Spleen (tissue), 11 donors: ENCODE results near the gene GNG4. TPM values are rescaled to one million over a fixed set of nuclear protein-coding genes. Genes with fewer than 3 reads are reported as not detected.
"Not testable (repeated sequence)": the region's sequence is repeated elsewhere in the genome, so short reads cannot be mapped to it uniquely, and the experiment has no call there.

Experiments
- DNase-seq: peaks from one replicate; pipeline ENCODE4 v3.0.0-alpha.2; 2020
- H3K27ac ChIP-seq, 8 donors: fragments of 200-600 bp; sonication (generic) in 7 of 8; 1 replicate in 4 of 8; 2 replicates in 4 of 8; pipeline versions ENCODE4 v1.5.0 to v1.8.0; 2016 to 2021; ENCODE audit warnings: inconsistent platforms in 4 of 8, mild to moderate bottlenecking in 4 of 8, moderate library complexity in 1 of 8
- H3K27me3 ChIP-seq, 7 donors: fragments of 200-600 bp; sonication (generic) in 6 of 7; replicated peaks in 1 of 7; 1 replicate in 4 of 7; 2 replicates in 3 of 7; pipeline versions ENCODE4 v1.5.0 to v1.8.0; 2016 to 2021; ENCODE audit warnings: inconsistent platforms in 3 of 7, mild to moderate bottlenecking in 1 of 7
- H3K36me3 ChIP-seq, 6 donors: fragments of 200-600 bp; sonication (generic) in 5 of 6; 1 replicate in 4 of 6; 2 replicates in 2 of 6; pipeline versions ENCODE4 v1.5.0 to v1.8.0; 2016 to 2021; ENCODE audit warnings: inconsistent platforms in 2 of 6
- H3K4me1 ChIP-seq, 6 donors: fragments of 200-600 bp; sonication (generic) in 5 of 6; 1 replicate in 3 of 6; 2 replicates in 3 of 6; pipeline versions ENCODE4 v1.5.0 to v1.8.0; 2016 to 2021; ENCODE audit warnings: inconsistent platforms in 3 of 6
- H3K4me3 ChIP-seq, 8 donors: fragments of 200-600 bp; sonication (generic) in 7 of 8; 1 replicate in 4 of 8; 2 replicates in 4 of 8; pipeline versions ENCODE4 v1.5.0 to v1.8.0; 2016 to 2021; ENCODE audit warnings: inconsistent platforms in 4 of 8, mild to moderate bottlenecking in 4 of 8, moderate library complexity in 2 of 8
- H3K9me3 ChIP-seq, 8 donors: fragments of 200-600 bp; sonication (generic) in 7 of 8; 1 replicate in 4 of 8; 2 replicates in 4 of 8; pipeline versions ENCODE4 v1.5.0 to v1.8.0; 2016 to 2021; ENCODE audit warnings: inconsistent platforms in 4 of 8
- CTCF ChIP-seq, 11 experiments: fragments of 200-600 bp in 7 of 11; fragments of 450-650 bp in 4 of 11; sonication (generic) in 4 of 11; IDR thresholded peaks in 8 of 11; conservative IDR thresholded peaks in 3 of 11; 1 replicate in 7 of 11; 2 replicates in 4 of 11; pipeline versions ENCODE4 v1.4.0 to v1.8.0; 2016 to 2021; ENCODE audit warnings: antibody characterized with exemption in 11 of 11, inconsistent platforms in 4 of 11, mild to moderate bottlenecking in 1 of 11
- POLR2A ChIP-seq, 3 donors: fragments of 450-650 bp; IDR thresholded peaks; one replicate each; pipeline ENCODE4 v1.5.1; 2017; ENCODE audit warnings: antibody characterized with exemption in 3 of 3, mild to moderate bottlenecking in 1 of 3
- POLR2AphosphoS5 ChIP-seq, 3 donors: sonication (generic); formaldehyde crosslinking; IDR thresholded peaks; one replicate each; pipeline ENCODE4 v1.5.1; 2017; ENCODE audit warnings: antibody characterized with exemption in 3 of 3
- WGBS, 5 donors: extraction: QIAGEN DNeasy Blood & Tissue Kit in 3 of 5; methylation state at CpG; one replicate each; pipeline versions ENCODE4 v1.1.5 to v1.1.7; 2013 to 2018; 5-methylcytosine and 5-hydroxymethylcytosine counted together
- intact Hi-C: fragments of 100-400 bp; cut with DNase I; formaldehyde crosslinking; loops from one replicate; pipeline ENCODE4 v1.15.0; 2023; ENCODE audit warnings: low total_unique reads
- polyA plus RNA-seq, 3 donors: library from polyadenylated mRNA; stranded (reverse); fragments of 200-250 nt; gene quantifications; one replicate each; pipeline ENCODE4 v1.2.1, GENCODE V29; 2013
- total RNA-seq, 7 donors: library from RNA; depleted of rRNA in 3 of 7; stranded (reverse); fragments of >200 nt in 3 of 7; fragmentation: NEBNext Ultra II Directional in 4 of 7; extraction: Animal tissue kit (Norgen Biotek cat#: 25700) in 4 of 7; gene quantifications; one replicate each; pipeline versions ENCODE4 v1.1.0 to v1.2.1, GENCODE V29; 2016 to 2021
- donor health status: healthy with polysubstance abuse.
- donor health status: DM: no; HTN: no; CAD: no; lungs with moderate emphysema.
- donor health status: DM: no; HTN: no; CAD: no.
- donor health status: Bipolar disorder and iron deficiency.
- donor health status: healthy.
- donor health status: DM: no; HTN: no; CAD: no.
- donor health status: DM: yes; HTN: yes; CAD: no.

Gene GNG4
- total and polyA plus RNA-seq, 10 donors = 0.13 to 0.65 (median 0.18) TPM; not detected in 6

DNA sequence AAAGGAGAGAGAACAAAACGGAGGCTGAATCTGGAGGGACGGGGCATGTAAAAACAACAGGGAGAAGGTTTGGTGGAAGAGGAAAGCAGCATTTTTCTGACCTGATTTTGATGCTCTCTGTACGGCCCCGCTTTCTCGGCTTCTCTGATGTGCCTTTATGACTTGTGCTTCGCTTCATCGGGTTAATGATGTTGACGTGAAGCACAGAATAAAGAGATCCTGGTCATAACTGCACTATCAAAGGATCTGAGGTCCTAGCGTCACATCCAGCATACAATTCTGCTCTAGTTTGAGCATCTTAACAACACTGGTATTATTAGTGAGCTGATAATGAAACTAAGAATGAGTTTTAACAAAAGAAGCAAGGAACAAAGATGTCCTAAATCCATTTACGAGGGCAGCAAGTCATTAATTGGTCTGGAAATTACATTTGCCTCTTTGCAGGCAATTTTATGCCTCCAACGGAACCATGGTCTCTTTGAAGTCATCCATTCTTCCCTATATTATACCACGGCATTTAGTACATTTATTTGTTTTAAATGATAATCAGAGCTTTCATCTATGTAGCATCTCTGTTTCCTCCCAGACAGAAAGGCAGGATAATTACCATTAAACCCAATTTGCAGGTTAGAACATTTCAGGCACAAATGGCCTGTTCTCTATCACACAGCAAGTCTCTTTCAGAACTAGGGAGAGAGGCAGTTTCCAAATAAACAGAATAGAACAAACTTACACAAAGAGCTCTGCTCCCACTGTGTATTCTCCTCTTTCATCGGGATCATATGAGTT is 100.0 kb downstream of the GNG4 start:
- no peaks in the 10 kb centered on the region for H3K9me3 ChIP-seq
- TF ChIP-seq POLR2AphosphoS5 (IDR thresholded peaks at IDR 0.05) (no peak), CTCF (IDR thresholded peaks at IDR 0.05 in 8 of 11, conservative IDR thresholded peaks at IDR 0.05 in 3 of 11) (no peak), POLR2A (IDR thresholded peaks at IDR 0.05) (no peak)
- 82 to 92% (median 86%) methylated on average over 13 of the region's 13 CpGs for WGBS, 5 donors
- peaks cover 0 to 4% (median 0%) of the 10 kb centered on the region in 6 donors for H3K4me1 ChIP-seq
- intact Hi-C loops = no loop called here
- no peaks in the 10 kb centered on the region for H3K36me3 ChIP-seq
- no peak overlapping the region for H3K4me3 ChIP-seq
- H3K27ac ChIP-seq = no peak overlapping the region
- H3K27me3 ChIP-seq = no peaks in the 10 kb centered on the region
- DNase-seq = no peak

GRCh38 chr1:235546369-235547155 is 103.0 kb downstream of the GNG4 start:
- 47 to 55% (median 52%) methylated on average over 9 to 10 of the region's 10 CpGs for WGBS, 5 donors
- H3K9me3 ChIP-seq, H3K4me3 ChIP-seq, H3K27ac ChIP-seq, H3K36me3 ChIP-seq, H3K4me1 ChIP-seq, H3K27me3 ChIP-seq, DNase-seq, intact Hi-C loops: not testable (repeated sequence)
- TF ChIP-seq CTCF (IDR thresholded peaks at IDR 0.05 in 8 of 11, conservative IDR thresholded peaks at IDR 0.05 in 3 of 11) = peak in 1 of 11 experiments; percentile 11

DNA sequence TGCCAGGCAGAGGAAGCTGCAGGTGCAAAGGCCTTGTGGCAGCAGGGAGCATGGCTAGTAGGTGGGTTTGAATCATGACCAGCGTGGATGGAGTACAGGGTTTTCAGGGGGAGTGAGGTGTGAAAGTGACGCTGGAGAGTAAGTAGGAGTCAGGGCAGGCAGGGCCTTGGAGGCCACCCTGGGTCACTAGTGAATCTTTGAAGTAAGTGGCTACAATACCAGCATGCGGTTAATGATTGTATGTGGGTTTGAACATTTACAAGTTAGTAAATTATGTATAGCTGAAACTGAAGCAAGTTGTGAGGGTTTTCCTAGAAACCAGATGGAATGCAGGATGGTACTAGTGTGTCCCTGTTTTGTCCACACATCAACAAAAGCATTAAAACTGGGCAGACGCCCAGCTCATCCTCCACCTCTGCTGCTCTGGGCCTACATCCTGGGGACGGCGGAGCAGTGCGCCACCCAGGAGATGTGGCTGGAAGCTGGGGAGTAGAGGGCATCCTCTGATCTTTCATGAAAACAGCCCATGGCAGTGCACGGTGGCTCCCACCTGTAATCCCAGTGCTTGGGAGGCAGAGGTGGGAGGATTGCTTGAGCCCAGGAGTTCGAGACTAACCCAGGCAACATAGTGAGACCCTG is 104.2 kb downstream of the GNG4 start:
- 90 to 95% (median 92%) methylated on average over 8 to 9 of the region's 9 CpGs for WGBS, 5 donors
- intact Hi-C loops = no loop called here
- no peaks in the 10 kb centered on the region for H3K4me1 ChIP-seq

DNA sequence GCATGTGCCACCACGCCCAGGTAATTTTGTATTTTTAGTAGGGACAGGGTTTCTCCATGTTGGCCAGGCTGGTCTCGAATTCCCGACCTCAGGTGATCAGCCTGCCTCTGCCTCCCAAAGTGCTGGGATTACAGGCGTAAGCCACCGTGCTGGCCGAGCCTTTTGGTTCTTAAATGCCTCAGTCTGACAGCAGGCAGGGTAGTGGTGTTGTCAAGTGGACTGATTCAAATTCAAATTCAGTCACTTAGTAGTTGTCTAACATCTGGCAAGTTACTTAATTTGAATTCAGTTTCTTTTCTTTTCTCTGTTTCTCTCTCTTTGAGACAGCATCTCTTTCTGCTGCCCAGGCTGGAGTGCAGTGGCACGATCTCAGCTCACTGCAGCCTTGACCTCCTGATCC is 106.7 kb downstream of the GNG4 start:
- H3K36me3 ChIP-seq, H3K4me3 ChIP-seq, H3K27me3 ChIP-seq, intact Hi-C loops, DNase-seq, H3K27ac ChIP-seq, H3K9me3 ChIP-seq, H3K4me1 ChIP-seq: not testable (repeated sequence)
- 71 to 86% (median 81%) methylated on average over 7 of the region's 7 CpGs for WGBS, 5 donors

More for the DNA sequence above, 104.2 kb downstream of the GNG4 start:
- Histone ChIP-seq H3K4me3 (no peak overlapping the region), H3K27ac (no peak overlapping the region), H3K27me3 (no peaks in the 10 kb centered on the region), H3K36me3 (no peaks in the 10 kb centered on the region), H3K9me3 (no peaks in the 10 kb centered on the region)
- no peak for DNase-seq
- no peak for TF ChIP-seq POLR2AphosphoS5 (IDR thresholded peaks at IDR 0.05)
- no peak for TF ChIP-seq CTCF (IDR thresholded peaks at IDR 0.05 in 8 of 11, conservative IDR thresholded peaks at IDR 0.05 in 3 of 11)
- TF ChIP-seq POLR2A (IDR thresholded peaks at IDR 0.05) = no peak
